Activated T-cell treated with anti-CD3 and anti-CD28 coated beads, Interleukin-2, amount 50 U/mL, for 24 hours (primary cell): ENCODE measurements around the gene MYRIP.

Experiments used
- DNase-seq: peaks from one replicate; pipeline ENCODE4 v3.0.0-alpha.2; 2020
- H3K27ac Mint-ChIP-seq: 2 replicates; pipeline ENCODE4 v1.8.0; 2020; ENCODE audit warnings: mild to moderate bottlenecking, mixed read lengths
- H3K27me3 Mint-ChIP-seq: 2 replicates; pipeline ENCODE4 v1.8.0; 2020; ENCODE audit warnings: mixed read lengths
- H3K36me3 Mint-ChIP-seq: 2 replicates; pipeline ENCODE4 v1.8.0; 2020; ENCODE audit warnings: low read depth, mixed read lengths
- H3K4me1 Mint-ChIP-seq: 2 replicates; pipeline ENCODE4 v1.8.0; 2020; ENCODE audit warnings: low read depth, mixed read lengths
- H3K4me3 Mint-ChIP-seq: 2 replicates; pipeline ENCODE4 v1.8.0; 2020; ENCODE audit warnings: mild to moderate bottlenecking, moderate library complexity, mixed read lengths
- H3K9me3 Mint-ChIP-seq: 2 replicates; pipeline ENCODE4 v1.8.0; 2020; ENCODE audit warnings: mixed read lengths

MYRIP gene

GRCh38 chr3:40097131-40098117 is 288.0 kb downstream of the MYRIP start:
- H3K4me1 Mint-ChIP-seq: no peaks in the 10 kb centered on the region
- H3K36me3 Mint-ChIP-seq: no peaks in the 10 kb centered on the region
- peaks cover 3% of the 10 kb centered on the region for H3K9me3 Mint-ChIP-seq
- DNase-seq: no peak
- no peak overlapping the region for H3K4me3 Mint-ChIP-seq
- peaks cover 10% of the 10 kb centered on the region for H3K27me3 Mint-ChIP-seq
- no peak overlapping the region for H3K27ac Mint-ChIP-seq

GRCh38 chr3:40098261-40098759 is 288.9 kb downstream of the MYRIP start:
- Mint-ChIP-seq H3K9me3 (peaks cover 3% of the 10 kb centered on the region), H3K4me1 (no peaks in the 10 kb centered on the region), H3K4me3 (no peak overlapping the region), H3K27ac (no peak overlapping the region), H3K36me3 (no peaks in the 10 kb centered on the region), H3K27me3 (peaks cover 13% of the 10 kb centered on the region)
- no peak for DNase-seq

DNA sequence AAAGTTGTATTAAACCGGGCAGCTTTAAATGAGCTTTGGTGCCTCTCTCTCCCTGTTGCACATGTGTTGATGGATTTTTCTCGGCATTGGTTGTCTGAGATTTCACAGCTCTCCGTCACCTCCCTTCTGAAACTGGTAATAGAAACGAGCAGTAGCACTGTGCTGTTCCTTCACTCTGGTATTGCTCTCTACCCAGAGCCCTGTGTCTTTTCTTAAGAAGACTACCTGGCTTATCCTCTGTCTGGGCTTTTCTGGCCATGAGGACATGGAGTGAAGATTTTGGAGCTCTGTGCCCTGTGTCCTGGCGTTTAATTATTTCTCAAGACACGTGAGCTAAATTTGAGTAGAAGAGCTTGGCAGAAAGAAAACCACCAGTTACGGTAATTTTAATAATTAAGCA is 290.5 kb downstream of the MYRIP start:
- H3K4me3 Mint-ChIP-seq: no peak overlapping the region
- no peak for DNase-seq
- H3K27me3 Mint-ChIP-seq: peaks cover 13% of the 10 kb centered on the region
- no peaks in the 10 kb centered on the region for H3K36me3 Mint-ChIP-seq
- H3K4me1 Mint-ChIP-seq: no peaks in the 10 kb centered on the region
- peaks cover 3% of the 10 kb centered on the region for H3K9me3 Mint-ChIP-seq
- no peak overlapping the region for H3K27ac Mint-ChIP-seq

DNA sequence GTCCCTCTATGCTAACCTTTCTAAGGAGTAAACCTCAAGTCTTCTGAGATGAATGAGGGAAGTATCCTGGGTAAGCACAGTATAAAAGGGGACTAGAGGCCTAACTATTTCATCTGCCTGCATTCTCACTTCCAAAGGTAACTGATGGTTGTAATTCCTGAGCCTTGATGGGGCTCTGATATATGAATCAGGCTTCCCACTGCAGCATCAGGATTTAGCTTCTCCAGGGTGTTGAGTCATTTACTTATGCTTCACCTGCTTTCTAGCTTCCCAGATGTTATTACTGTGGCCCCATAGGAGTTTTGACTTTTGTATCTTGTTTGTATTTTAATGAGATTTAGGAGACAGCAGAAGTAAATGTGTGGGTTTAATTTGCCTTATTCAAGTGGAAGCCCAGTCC is 292.8 kb downstream of the MYRIP start:
- H3K27ac Mint-ChIP-seq: no peak overlapping the region

DNA sequence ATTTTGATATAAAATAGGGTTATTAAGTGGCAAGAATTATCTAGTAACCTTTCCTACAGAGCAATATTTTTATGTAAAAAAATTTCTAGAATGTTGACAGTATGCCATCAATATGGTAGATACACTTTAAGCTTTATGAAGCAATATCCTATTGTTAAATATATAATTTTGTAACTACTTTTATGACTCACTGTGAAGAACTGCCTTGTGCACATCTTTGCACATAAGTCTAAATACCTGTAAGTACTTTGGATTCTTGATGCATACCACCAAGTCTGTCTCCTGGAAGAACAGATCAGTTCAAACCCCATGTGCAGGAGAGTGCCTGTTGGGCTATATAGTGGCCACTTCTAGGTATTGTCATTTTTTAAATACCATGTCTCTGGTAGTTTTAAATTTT is 294.4 kb downstream of the MYRIP start:
- peaks cover 3% of the 10 kb centered on the region for H3K27me3 Mint-ChIP-seq
- no peak for DNase-seq

More for the DNA sequence above, 292.8 kb downstream of the MYRIP start:
- Mint-ChIP-seq H3K4me1 (no peaks in the 10 kb centered on the region), H3K4me3 (no peak overlapping the region), H3K36me3 (no peaks in the 10 kb centered on the region), H3K27me3 (peaks cover 3% of the 10 kb centered on the region), H3K9me3 (peaks cover 3% of the 10 kb centered on the region)
- no peak for DNase-seq

GRCh38 chr3:40104441-40104840 is 295.0 kb downstream of the MYRIP start:
- Mint-ChIP-seq H3K27me3 (peaks cover 3% of the 10 kb centered on the region), H3K4me3 (no peak overlapping the region), H3K27ac (no peak overlapping the region), H3K9me3 (peaks cover 3% of the 10 kb centered on the region), H3K4me1 (no peaks in the 10 kb centered on the region), H3K36me3 (no peaks in the 10 kb centered on the region)
- DNase-seq: no peak

More for the DNA sequence above, 294.4 kb downstream of the MYRIP start:
- no peak overlapping the region for H3K27ac Mint-ChIP-seq
- H3K4me1 Mint-ChIP-seq: no peaks in the 10 kb centered on the region
- peaks cover 3% of the 10 kb centered on the region for H3K9me3 Mint-ChIP-seq
- no peak overlapping the region for H3K4me3 Mint-ChIP-seq
- H3K36me3 Mint-ChIP-seq: no peaks in the 10 kb centered on the region

GRCh38 chr3:40108643-40109042 is 299.2 kb downstream of the MYRIP start:
- no peaks in the 10 kb centered on the region for H3K27me3 Mint-ChIP-seq
- H3K36me3 Mint-ChIP-seq: no peaks in the 10 kb centered on the region
- no peak for DNase-seq
- no peaks in the 10 kb centered on the region for H3K9me3 Mint-ChIP-seq
- no peak overlapping the region for H3K4me3 Mint-ChIP-seq
- H3K27ac Mint-ChIP-seq: no peak overlapping the region
- H3K4me1 Mint-ChIP-seq: no peaks in the 10 kb centered on the region

DNA sequence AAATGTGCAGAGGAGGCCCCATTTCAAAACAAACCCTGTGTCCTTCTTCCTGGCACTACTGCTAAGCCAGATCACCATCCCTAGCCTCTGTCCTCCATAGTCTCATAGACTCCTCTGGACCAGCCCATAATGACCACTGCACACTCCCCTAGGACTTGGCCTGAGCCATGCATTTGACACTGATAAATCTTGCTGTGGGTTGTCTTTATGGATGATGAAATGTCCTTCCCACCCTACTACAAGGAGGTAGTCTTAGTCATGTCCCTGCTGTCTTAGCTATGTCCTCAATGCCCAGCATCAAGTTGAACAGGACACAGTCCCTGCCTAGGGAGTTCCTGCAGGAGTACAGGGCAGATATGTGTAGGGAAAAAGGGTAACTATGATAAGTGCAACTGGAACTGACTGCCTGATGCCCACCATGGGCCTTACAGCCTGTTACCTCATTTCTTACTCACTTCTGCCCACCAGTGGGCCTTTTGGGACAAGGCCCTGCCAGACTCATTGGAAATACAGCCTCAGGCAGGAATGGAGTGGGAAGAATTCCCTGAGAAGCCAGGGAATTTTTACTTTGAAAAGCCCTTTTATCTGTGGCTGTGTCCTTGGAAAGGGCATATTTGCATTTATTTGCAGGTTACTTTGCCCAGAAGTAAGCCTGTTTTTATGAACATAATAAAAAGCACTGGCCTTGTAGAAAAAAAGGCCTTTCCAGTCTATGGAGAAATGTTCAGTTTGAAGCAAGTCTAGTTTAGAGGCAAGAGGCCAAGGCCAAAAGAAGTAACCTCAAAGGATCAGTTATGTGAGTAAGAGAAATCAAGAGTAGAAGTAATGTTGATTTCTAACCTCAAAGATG is 300.5 kb downstream of the MYRIP start:
- Mint-ChIP-seq H3K27ac (no peak overlapping the region), H3K27me3 (no peaks in the 10 kb centered on the region), H3K36me3 (no peaks in the 10 kb centered on the region), H3K9me3 (no peaks in the 10 kb centered on the region), H3K4me3 (no peak overlapping the region), H3K4me1 (no peaks in the 10 kb centered on the region)
- DNase-seq: no peak

DNA sequence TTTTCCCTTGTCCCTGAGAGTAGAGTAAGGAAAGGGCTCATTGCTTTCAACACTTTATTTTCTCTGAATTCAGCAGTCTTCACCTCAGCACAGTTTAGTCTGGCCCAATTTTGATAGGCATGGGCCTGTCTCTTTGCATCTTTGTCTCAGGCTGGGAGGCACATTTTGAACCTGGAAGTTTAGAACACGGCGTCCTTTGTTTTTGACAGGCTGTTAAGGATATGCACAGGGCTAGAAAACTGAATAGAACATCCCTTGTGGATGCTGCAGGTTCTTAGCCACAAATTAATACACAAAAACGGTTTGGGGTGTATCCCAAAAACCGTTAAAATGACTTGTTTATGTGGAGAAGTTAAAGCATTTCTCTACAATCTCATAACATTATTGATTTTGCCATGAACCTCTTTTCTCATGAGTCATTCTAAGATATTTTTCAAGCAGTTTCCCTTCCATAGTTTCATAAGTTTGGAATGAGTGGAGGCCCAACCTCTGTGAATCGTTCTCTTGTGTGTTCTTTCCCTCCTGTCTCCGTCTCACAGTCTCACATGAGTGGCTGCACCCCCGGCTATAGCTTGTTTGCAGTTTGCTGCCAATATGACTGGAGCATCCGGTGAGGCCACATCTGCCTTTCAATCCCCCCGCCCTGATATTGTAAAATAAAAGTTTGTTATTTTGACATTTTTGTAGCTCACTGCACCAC is 307.2 kb downstream of the MYRIP start:
- Mint-ChIP-seq H3K4me1 (no peaks in the 10 kb centered on the region), H3K27me3 (no peaks in the 10 kb centered on the region), H3K36me3 (no peaks in the 10 kb centered on the region), H3K9me3 (no peaks in the 10 kb centered on the region), H3K4me3 (no peak overlapping the region), H3K27ac (no peak overlapping the region)
- no peak for DNase-seq

DNA sequence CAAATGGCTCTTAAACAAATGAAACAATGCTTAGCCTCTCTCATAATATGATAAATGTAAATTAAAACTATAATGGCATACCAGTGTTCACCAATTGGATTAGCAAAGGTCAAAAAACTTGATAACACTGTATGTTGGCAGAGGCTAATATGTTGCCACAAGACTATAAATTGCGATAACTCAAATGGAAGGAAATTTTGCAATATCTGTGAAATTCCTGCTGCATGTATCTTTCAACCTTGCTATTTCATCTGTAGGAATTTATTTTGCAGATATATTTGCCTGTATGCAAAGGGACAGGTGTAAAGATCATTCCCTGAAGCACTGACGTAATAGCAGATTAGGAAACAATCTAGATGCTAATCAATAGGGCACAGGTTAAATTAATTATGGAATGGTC is 308.7 kb downstream of the MYRIP start:
- Mint-ChIP-seq H3K4me3 (no peak overlapping the region), H3K36me3 (no peaks in the 10 kb centered on the region), H3K27me3 (no peaks in the 10 kb centered on the region), H3K9me3 (no peaks in the 10 kb centered on the region), H3K27ac (no peak overlapping the region), H3K4me1 (no peaks in the 10 kb centered on the region)
- no peak for DNase-seq

- no peak for DNase-seq
- H3K4me1 Mint-ChIP-seq: no peaks in the 10 kb centered on the region
- no peak overlapping the region for H3K4me3 Mint-ChIP-seq
- H3K27me3 Mint-ChIP-seq: no peaks in the 10 kb centered on the region
- H3K36me3 Mint-ChIP-seq: no peaks in the 10 kb centered on the region
- H3K9me3 Mint-ChIP-seq: no peaks in the 10 kb centered on the region
- H3K27ac Mint-ChIP-seq: no peak overlapping the region
Observed at GRCh38 chr3:40120067-40120692, 310.8 kb downstream of the MYRIP start.

- DNase-seq: no peak
- no peak overlapping the region for H3K4me3 Mint-ChIP-seq
- no peaks in the 10 kb centered on the region for H3K36me3 Mint-ChIP-seq
- H3K9me3 Mint-ChIP-seq: no peaks in the 10 kb centered on the region
- H3K27me3 Mint-ChIP-seq: no peaks in the 10 kb centered on the region
- no peak overlapping the region for H3K27ac Mint-ChIP-seq
- H3K4me1 Mint-ChIP-seq: no peaks in the 10 kb centered on the region
Observed at GRCh38 chr3:40120806-40121205, 311.4 kb downstream of the MYRIP start.

DNA sequence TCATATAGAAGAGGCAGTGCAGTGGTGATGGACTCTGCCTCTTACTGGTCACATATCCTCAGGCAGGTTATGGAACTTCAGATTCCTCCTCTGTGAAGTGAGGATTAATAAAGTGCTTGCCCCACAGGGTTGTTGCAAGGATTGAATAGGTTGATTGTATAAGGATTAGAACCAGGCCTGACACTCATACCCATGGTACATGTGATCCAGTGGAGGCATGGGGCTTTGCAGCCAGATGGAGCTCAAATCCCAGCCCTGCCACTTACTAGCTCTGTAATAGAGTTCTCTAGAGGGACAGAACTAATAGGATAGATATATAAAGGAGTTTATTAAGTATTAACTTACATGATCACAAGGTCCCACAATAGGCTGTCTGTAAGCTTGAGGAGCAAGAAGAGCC is 315.5 kb downstream of the MYRIP start:
- no peaks in the 10 kb centered on the region for H3K27me3 Mint-ChIP-seq
- no peaks in the 10 kb centered on the region for H3K9me3 Mint-ChIP-seq
- DNase-seq: no peak
- H3K27ac Mint-ChIP-seq: no peak overlapping the region
- no peaks in the 10 kb centered on the region for H3K4me1 Mint-ChIP-seq
- no peaks in the 10 kb centered on the region for H3K36me3 Mint-ChIP-seq
- H3K4me3 Mint-ChIP-seq: no peak overlapping the region

GRCh38 chr3:40128166-40128565 is 318.8 kb downstream of the MYRIP start:
- H3K36me3 Mint-ChIP-seq: no peaks in the 10 kb centered on the region
- H3K4me3 Mint-ChIP-seq: no peak overlapping the region
- no peak overlapping the region for H3K27ac Mint-ChIP-seq
- H3K4me1 Mint-ChIP-seq: no peaks in the 10 kb centered on the region
- peaks cover 4% of the 10 kb centered on the region for H3K9me3 Mint-ChIP-seq
- H3K27me3 Mint-ChIP-seq: peaks cover 6% of the 10 kb centered on the region
- DNase-seq: no peak
